HepG2 (cell line): ENCODE measurements around the gene MYOM1. TPM values are rescaled to one million over a fixed set of nuclear protein-coding genes. Genes with fewer than 3 reads are reported as not detected.

Source experiments
- CBX5 ChIP-seq: sonication (generic); formaldehyde crosslinking; IDR thresholded peaks from 2 replicates; pipeline ENCODE4 v1.4.0; 2020; ENCODE audit warnings: missing genetic modification reagents, borderline replicate concordance
- FOXJ3 ChIP-seq: sonication (generic); formaldehyde crosslinking; IDR thresholded peaks from 2 replicates; pipeline ENCODE4 v1.4.0; 2020; ENCODE audit warnings: missing genetic modification reagents, mild to moderate bottlenecking, borderline replicate concordance
- GMEB1 ChIP-seq: sonication (generic); formaldehyde crosslinking; IDR thresholded peaks from 2 replicates; pipeline ENCODE4 v1.5.1; 2020; ENCODE audit warnings: missing genetic modification reagents, mild to moderate bottlenecking, borderline replicate concordance
- MAFF ChIP-seq: IDR thresholded peaks from 2 replicates; pipeline ENCODE4 v1.6.1; 2011; ENCODE audit warnings: low read depth, low read length, improper control_type of control experiment
- POGK ChIP-seq: sonication (generic); formaldehyde crosslinking; conservative IDR thresholded peaks from 2 replicates; pipeline ENCODE4 v1.8.0; 2022; ENCODE audit warnings: mild to moderate bottlenecking, moderate library complexity, missing genetic modification reagents
- RARA ChIP-seq: IDR thresholded peaks from 2 replicates; pipeline ENCODE4 v1.6.1; 2016; ENCODE audit warnings: missing genetic modification reagents, missing compliant biosample characterization
- SOX5 ChIP-seq: IDR thresholded peaks from 2 replicates; pipeline ENCODE4 v1.6.1; 2016; ENCODE audit warnings: borderline replicate concordance
- TBP ChIP-seq: sonication (generic); formaldehyde crosslinking; IDR thresholded peaks from 2 replicates; pipeline ENCODE4 v1.5.0; 2020; ENCODE audit warnings: missing genetic modification reagents
- TEF ChIP-seq: sonication (generic); formaldehyde crosslinking; IDR thresholded peaks from 2 replicates; pipeline ENCODE4 v1.5.0; 2020; ENCODE audit warnings: missing genetic modification reagents
- ZBTB20 ChIP-seq: sonication (generic); formaldehyde crosslinking; IDR thresholded peaks from 2 replicates; pipeline ENCODE4 v1.8.1; 2023; ENCODE audit warnings: missing genetic modification reagents, low read depth, mild to moderate bottlenecking, borderline replicate concordance
- ZNF317 ChIP-seq: sonication (generic); formaldehyde crosslinking; IDR thresholded peaks from 2 replicates; pipeline ENCODE4 v1.5.0; 2020; ENCODE audit warnings: mild to moderate bottlenecking, missing genetic modification reagents
- ZNF34 ChIP-seq: sonication (generic); formaldehyde crosslinking; IDR thresholded peaks from 2 replicates; pipeline ENCODE4 v1.4.0; 2020; ENCODE audit warnings: mild to moderate bottlenecking, missing genetic modification reagents, borderline replicate concordance
- ZNF354B ChIP-seq: sonication (generic); formaldehyde crosslinking; IDR thresholded peaks from 2 replicates; pipeline ENCODE4 v1.8.0; 2022; ENCODE audit warnings: mild to moderate bottlenecking, missing genetic modification reagents
- ZNF496 ChIP-seq: sonication (generic); formaldehyde crosslinking; IDR thresholded peaks from 2 replicates; pipeline ENCODE4 v1.8.1; 2023; ENCODE audit warnings: mild to moderate bottlenecking, moderate library complexity, missing genetic modification reagents; ENCODE audit not compliant: insufficient replicate concordance
- ZNF563 ChIP-seq: sonication (generic); formaldehyde crosslinking; IDR thresholded peaks from 2 replicates; pipeline ENCODE4 v1.8.0; 2022; ENCODE audit warnings: mild to moderate bottlenecking, moderate library complexity, missing genetic modification reagents
- ZNF781 ChIP-seq: sonication (generic); formaldehyde crosslinking; IDR thresholded peaks from 2 replicates; pipeline ENCODE4 v1.5.1; 2020; ENCODE audit warnings: borderline replicate concordance, mild to moderate bottlenecking, missing genetic modification reagents; ENCODE audit errors: not compliant biosample characterization
- ZSCAN30 ChIP-seq: sonication (generic); formaldehyde crosslinking; IDR thresholded peaks from 2 replicates; pipeline ENCODE4 v1.5.0; 2020; ENCODE audit warnings: mild to moderate bottlenecking, missing genetic modification reagents
- polyA plus RNA-seq, 8 experiments: library from polyadenylated mRNA; depleted of rRNA in 3 of 8; stranded (reverse) in 7 of 8; unstranded in 1 of 8; fragments of >200 nt; fragmentation: Illumina TruSeq in 4 of 8; extraction: Trizol in 4 of 8; gene quantifications; 2 replicates each; pipeline versions ENCODE4 v1.2.1 to v1.2.3, GENCODE V29; 2011 to 2016; ENCODE audit warnings: low read depth in 4 of 8, missing spikeins in 1 of 8, mixed read lengths in 1 of 8; ENCODE audit not compliant: insufficient read depth in 1 of 8
- total RNA-seq, 5 experiments: library from RNA; depleted of rRNA; stranded (reverse); fragments of >200 nt; fragmentation: Illumina TruSeq; extraction: Trizol; gene quantifications; 2 replicates each; pipeline ENCODE4 v1.2.3, GENCODE V29; 2016; ENCODE audit warnings: low read depth in 1 of 5
- TF ChIP-seq, protein P1 (sequence below): sonication (generic); formaldehyde crosslinking; IDR thresholded peaks from 2 replicates; pipeline ENCODE4 v1.4.0; 2020; ENCODE audit warnings: missing genetic modification reagents

MYOM1 gene
- total and polyA plus RNA-seq, 2 of the 13 experiments (the other 11 are each of a cell fraction or from before 2014, with no cell fraction given): 0.46 to 0.98 TPM

- TF ChIP-seq, protein P1, sequence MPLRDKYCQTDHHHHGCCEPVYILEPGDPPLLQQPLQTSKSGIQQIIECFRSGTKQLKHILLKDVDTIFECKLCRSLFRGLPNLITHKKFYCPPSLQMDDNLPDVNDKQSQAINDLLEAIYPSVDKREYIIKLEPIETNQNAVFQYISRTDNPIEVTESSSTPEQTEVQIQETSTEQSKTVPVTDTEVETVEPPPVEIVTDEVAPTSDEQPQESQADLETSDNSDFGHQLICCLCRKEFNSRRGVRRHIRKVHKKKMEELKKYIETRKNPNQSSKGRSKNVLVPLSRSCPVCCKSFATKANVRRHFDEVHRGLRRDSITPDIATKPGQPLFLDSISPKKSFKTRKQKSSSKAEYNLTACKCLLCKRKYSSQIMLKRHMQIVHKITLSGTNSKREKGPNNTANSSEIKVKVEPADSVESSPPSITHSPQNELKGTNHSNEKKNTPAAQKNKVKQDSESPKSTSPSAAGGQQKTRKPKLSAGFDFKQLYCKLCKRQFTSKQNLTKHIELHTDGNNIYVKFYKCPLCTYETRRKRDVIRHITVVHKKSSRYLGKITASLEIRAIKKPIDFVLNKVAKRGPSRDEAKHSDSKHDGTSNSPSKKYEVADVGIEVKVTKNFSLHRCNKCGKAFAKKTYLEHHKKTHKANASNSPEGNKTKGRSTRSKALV: no peak
- no peak for TF ChIP-seq ZSCAN30
- TF ChIP-seq ZNF317 (CRISPR knock-in tag): 0 out of 2 replicates have a peak, but pooled peaks have one; percentile 54
- no peak for TF ChIP-seq TEF (CRISPR knock-in tag)
- TF ChIP-seq POGK (CRISPR knock-in tag): no peak
- peak; percentile 25; the same call in 1 of the 2 replicates for TF ChIP-seq FOXJ3 (CRISPR knock-in tag)
- peak; percentile 84; the same call in 1 of the 2 replicates for TF ChIP-seq SOX5
- peak; percentile 55; the same call in 1 of the 2 replicates for TF ChIP-seq GMEB1 (CRISPR knock-in tag)
- TF ChIP-seq TBP (CRISPR knock-in tag): no peak
- peak; percentile 97 for TF ChIP-seq RARA
- TF ChIP-seq ZNF354B: 0 out of 2 replicates have a peak, but pooled peaks have one; percentile 24
- TF ChIP-seq CBX5 (CRISPR knock-in tag): no peak; the same call in 1 of the 2 replicates
- 0 out of 2 replicates have a peak, but pooled peaks have one; percentile 18 for TF ChIP-seq ZNF563 (CRISPR knock-in tag)
- no peak for TF ChIP-seq ZNF496 (CRISPR knock-in tag)
- no peak for TF ChIP-seq ZNF34 (CRISPR knock-in tag)
- TF ChIP-seq MAFF: no peak
- TF ChIP-seq ZBTB20 (CRISPR knock-in tag): peak; percentile 94
- peak; percentile 53 for TF ChIP-seq ZNF781
- TF ChIP-seq, all 625 proteins: peak for 208
Observed at GRCh38 chr18:3060667-3061580, 158.8 kb downstream of the MYOM1 start (continued).
